Keratinocyte (primary cell): ENCODE data around the gene KRTAP6-3.

Experiments used
- CTCF ChIP-seq, 3 experiments: IDR thresholded peaks in 1 of 3; conservative IDR thresholded peaks in 1 of 3; optimal IDR thresholded peaks in 1 of 3; 2 replicates in 2 of 3; 3 replicates in 1 of 3; pipeline versions ENCODE3 to v1.5.1; 2011; ENCODE audit warnings: low read length in 3 of 3, mild to moderate bottlenecking in 3 of 3, moderate library complexity in 2 of 3, control low read depth in 1 of 3, inconsistent platforms in 1 of 3; ENCODE audit not compliant: insufficient read depth in 2 of 3; ENCODE audit errors: extremely low read depth in 1 of 3
- EZH2 ChIP-seq: IDR thresholded peaks from one replicate; pipeline ENCODE4 v1.6.1; 2012; ENCODE audit warnings: inconsistent platforms, mild to moderate bottlenecking, low read length, moderate library complexity

GRCh38 chr21:30555095-30555494, 37.1 kb upstream of the KRTAP6-3 start:
- TF ChIP-seq CTCF (optimal IDR thresholded peaks at IDR 0.05 in 1 of 3, IDR thresholded peaks at IDR 0.05 in 1 of 3, conservative IDR thresholded peaks at IDR 0.05 in 1 of 3; ENCODE audit: extremely low read depth in 1 of 3, insufficient read depth in 2 of 3, low read length in 3 of 3) (no peak), EZH2 (no peak)
